Fibroblast of peridontal ligament (primary cell): Measurements from ENCODE around the gene ATP13A1.
"Not testable (repeated sequence)": the region's sequence is repeated elsewhere in the genome, so short reads cannot be mapped to it uniquely, and the experiment has no call there.

ENCODE experiments used
- DNase-seq: peaks from one replicate; pipeline ENCODE4 v3.0.0-alpha.2; 2010; ENCODE audit errors: extremely low read depth

The ATP13A1 gene

GRCh38 chr19:19619181-19619848 lies 44.2 kb downstream of the ATP13A1 start:
- DNase-seq: no peak

GRCh38 chr19:19618219-19619051 lies 45.0 kb downstream of the ATP13A1 start, which contains the start of gene PBX4:
TSS of gene PBX4 (minus strand) at chr19:19618687. CDS start at chr19:19618629, 58 bp downstream.
- DNase-seq: peak; percentile 76

- no peak for DNase-seq
These were observed 48.4 kb downstream of the ATP13A1 start for GRCh38 chr19:19615086-19615485.

- DNase-seq: no peak
These were observed 50.0 kb downstream of the ATP13A1 start for GRCh38 chr19:19613506-19613905.

GRCh38 chr19:19610376-19611202 lies 52.9 kb downstream of the ATP13A1 start:
- no peak for DNase-seq

- not testable (repeated sequence) for DNase-seq
These were observed 56.8 kb downstream of the ATP13A1 start for GRCh38 chr19:19606686-19607085.

GRCh38 chr19:19606021-19606420 lies 57.5 kb downstream of the ATP13A1 start:
- DNase-seq: no peak

GRCh38 chr19:19602713-19603324 lies 60.7 kb downstream of the ATP13A1 start:
- no peak for DNase-seq

- no peak for DNase-seq
These were observed 61.3 kb downstream of the ATP13A1 start for GRCh38 chr19:19602136-19602712.

- no peak for DNase-seq
These were observed 62.6 kb downstream of the ATP13A1 start for GRCh38 chr19:19600793-19601330.

- DNase-seq: not testable (repeated sequence)
These were observed 64.6 kb downstream of the ATP13A1 start for GRCh38 chr19:19598728-19599451.

- DNase-seq: no peak
These were observed 65.6 kb downstream of the ATP13A1 start for GRCh38 chr19:19597809-19598306.
